K562 treated with DMSO at 1 percent for 24 hours (cell line): ENCODE results near the gene KCNH3. TPM values are rescaled to one million over a fixed set of nuclear protein-coding genes. Genes with fewer than 3 reads are reported as not detected.

Source experiments
- total RNA-seq: library from RNA; unstranded; fragments of 300-600 nt; gene quantifications from 2 replicates; pipeline ENCODE4 v1.2.3, GENCODE V29; 2022; ENCODE audit warnings: low read depth; ENCODE audit not compliant: insufficient read depth

KCNH3 gene, protein sequence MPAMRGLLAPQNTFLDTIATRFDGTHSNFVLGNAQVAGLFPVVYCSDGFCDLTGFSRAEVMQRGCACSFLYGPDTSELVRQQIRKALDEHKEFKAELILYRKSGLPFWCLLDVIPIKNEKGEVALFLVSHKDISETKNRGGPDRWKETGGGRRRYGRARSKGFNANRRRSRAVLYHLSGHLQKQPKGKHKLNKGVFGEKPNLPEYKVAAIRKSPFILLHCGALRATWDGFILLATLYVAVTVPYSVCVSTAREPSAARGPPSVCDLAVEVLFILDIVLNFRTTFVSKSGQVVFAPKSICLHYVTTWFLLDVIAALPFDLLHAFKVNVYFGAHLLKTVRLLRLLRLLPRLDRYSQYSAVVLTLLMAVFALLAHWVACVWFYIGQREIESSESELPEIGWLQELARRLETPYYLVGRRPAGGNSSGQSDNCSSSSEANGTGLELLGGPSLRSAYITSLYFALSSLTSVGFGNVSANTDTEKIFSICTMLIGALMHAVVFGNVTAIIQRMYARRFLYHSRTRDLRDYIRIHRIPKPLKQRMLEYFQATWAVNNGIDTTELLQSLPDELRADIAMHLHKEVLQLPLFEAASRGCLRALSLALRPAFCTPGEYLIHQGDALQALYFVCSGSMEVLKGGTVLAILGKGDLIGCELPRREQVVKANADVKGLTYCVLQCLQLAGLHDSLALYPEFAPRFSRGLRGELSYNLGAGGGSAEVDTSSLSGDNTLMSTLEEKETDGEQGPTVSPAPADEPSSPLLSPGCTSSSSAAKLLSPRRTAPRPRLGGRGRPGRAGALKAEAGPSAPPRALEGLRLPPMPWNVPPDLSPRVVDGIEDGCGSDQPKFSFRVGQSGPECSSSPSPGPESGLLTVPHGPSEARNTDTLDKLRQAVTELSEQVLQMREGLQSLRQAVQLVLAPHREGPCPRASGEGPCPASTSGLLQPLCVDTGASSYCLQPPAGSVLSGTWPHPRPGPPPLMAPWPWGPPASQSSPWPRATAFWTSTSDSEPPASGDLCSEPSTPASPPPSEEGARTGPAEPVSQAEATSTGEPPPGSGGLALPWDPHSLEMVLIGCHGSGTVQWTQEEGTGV
- 0.20 and 0.25 TPM in 2 replicates for total RNA-seq

GRCh38 chr12:49538510-49539403, at the start of gene KCNH3:
Gene KCNH3, plus strand, starts transcription at chr12:49539030. Its CDS starts 387 bp downstream, at chr12:49539417.

DNA sequence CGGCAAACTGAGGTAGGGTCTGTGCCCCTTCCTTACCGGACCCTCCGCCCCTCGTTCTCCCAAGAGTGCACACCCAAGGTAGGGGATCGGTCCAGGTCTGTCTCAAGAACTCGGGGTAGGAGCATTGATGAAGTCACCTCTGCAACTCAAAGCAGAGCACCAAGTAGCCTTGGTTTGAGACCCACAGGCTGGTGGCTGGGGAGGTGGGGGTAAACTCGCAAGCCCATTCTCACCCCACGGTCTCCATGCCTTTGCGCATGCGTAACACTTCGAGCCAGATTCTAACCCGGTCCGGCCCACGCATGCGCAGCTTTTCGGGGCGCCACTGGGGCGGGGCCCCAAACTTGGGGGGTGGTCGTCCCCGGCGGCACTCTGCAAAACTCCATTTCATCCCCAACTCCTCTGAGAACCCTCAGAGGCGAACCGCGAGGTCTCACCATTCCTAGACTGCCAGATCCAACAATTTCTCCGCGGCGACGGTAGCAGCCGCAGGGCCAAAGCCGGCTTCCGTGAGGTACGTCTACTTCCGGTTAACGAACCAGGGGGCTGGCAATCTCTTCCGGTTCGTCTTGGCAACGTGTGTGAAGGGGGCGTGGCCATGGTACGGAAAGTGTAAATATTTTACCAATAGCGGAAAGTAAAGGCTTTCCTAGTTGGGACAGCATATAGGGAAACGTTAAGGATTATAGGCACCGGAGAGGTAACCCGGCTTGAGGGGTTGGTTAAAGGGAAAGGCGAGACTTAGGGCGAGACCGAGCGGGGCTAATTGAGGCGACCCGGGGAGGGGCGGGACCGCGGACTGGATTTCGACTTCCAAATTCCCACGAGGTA, 29.0 kb downstream of the KCNH3 start, which contains the start of gene MCRS1:
Gene MCRS1, minus strand, starts transcription at position 532 of the 831 bp plus-strand sequence. CDS start 1,411 bp downstream, outside the sequence.

DNA sequence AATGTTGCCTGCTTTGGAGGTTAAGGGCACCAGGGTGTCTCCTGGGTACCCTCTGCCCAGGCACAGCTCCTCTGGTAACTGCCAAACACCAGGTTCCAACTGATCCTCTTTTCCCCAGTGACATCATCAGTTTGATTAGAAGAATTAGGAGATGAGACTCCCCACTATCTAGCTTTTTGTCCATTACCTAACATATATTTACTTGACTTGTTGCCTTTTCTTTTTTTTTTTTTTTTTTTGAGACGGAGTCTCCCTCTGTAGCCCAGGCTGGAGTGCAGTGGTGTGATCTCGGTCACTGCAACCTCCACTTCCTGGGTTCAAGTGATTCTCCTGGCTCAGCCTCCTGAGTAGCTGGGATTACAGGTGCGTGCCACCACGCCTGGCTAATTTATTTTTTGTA, 66.7 kb downstream of the KCNH3 start, which contains the start of gene FAM186B:
Gene FAM186B, minus strand, starts transcription at position 101 of the 400 bp plus-strand sequence. CDS start 162 bp downstream, outside the sequence.

Other genes with a start within 250 kb of the KCNH3 start
- gene PRPH, start 243.9 kb upstream of the KCNH3 start, total RNA-seq = 1.8 and 2.6 TPM in 2 replicates
- 66.6 and 80.7 TPM in 2 replicates for gene TROAP, start 215.8 kb upstream of the KCNH3 start, total RNA-seq
- gene C1QL4, start 201.8 kb upstream of the KCNH3 start, total RNA-seq = 3.1 and 4.9 TPM in 2 replicates
- 0.14 and 0.50 TPM in 2 replicates for gene DNAJC22, start 192.1 kb upstream of the KCNH3 start, total RNA-seq
- 16.0 and 22.0 TPM in 2 replicates for gene SPATS2, start 171.6 kb upstream of the KCNH3 start, total RNA-seq
- gene MCRS1, start 29.1 kb downstream of the KCNH3 start, total RNA-seq = 68.7 and 79.5 TPM in 2 replicates
- gene FAM186B, start 66.6 kb downstream of the KCNH3 start, total RNA-seq = 0.21 and 0.42 TPM in 2 replicates
- 3.0 and 3.5 TPM in 2 replicates for gene PRPF40B, start 84.5 kb downstream of the KCNH3 start, total RNA-seq
- 11.3 and 12.1 TPM in 2 replicates for gene FMNL3, start 168.4 kb downstream of the KCNH3 start, total RNA-seq
- 363 and 368 TPM in 2 replicates for gene TMBIM6, start 202.5 kb downstream of the KCNH3 start, total RNA-seq